Right lobe of liver (tissue), 6 donors: ENCODE measurements around the gene ASCL1. TPM values are rescaled to one million over a fixed set of nuclear protein-coding genes. Genes with fewer than 3 reads are reported as not detected.
A peak's percentile ranks its signal among the peaks of the same experiment; 100 is the strongest.

Experiments used
- ATAC-seq, 4 donors: fragments of 200-7000 bp; cut with Tn5 transposase; one replicate each; pipeline ENCODE4 v1.9.1; 2020; ENCODE audit warnings: mild to moderate bottlenecking in 4 of 4, moderate library complexity in 4 of 4
- DNase-seq, 3 donors: peaks; one replicate each; pipeline ENCODE4 v3.0.0-alpha.2; 2020
- H3K27ac ChIP-seq, 3 donors: fragments of 200-600 bp; one replicate each; pipeline ENCODE4 v1.8.0; 2022
- H3K27me3 ChIP-seq, 2 donors: fragments of 200-600 bp; one replicate each; pipeline ENCODE4 v1.8.0; 2022
- H3K36me3 ChIP-seq, 4 donors: fragments of 200-600 bp; sonication (generic) in 1 of 4; one replicate each; pipeline versions ENCODE4 v1.5.1 to v1.8.0; 2017 to 2022; ENCODE audit warnings: control low read depth in 1 of 4
- H3K4me1 ChIP-seq, 4 donors: fragments of 200-600 bp; sonication (generic) in 1 of 4; one replicate each; pipeline versions ENCODE4 v1.5.1 to v1.8.0; 2017 to 2022; ENCODE audit warnings: control low read depth in 1 of 4
- H3K4me3 ChIP-seq, 3 donors: fragments of 200-600 bp; one replicate each; pipeline ENCODE4 v1.8.0; 2022
- H3K9me3 ChIP-seq, 4 donors: fragments of 200-600 bp; sonication (generic) in 1 of 4; one replicate each; pipeline versions ENCODE4 v1.5.1 to v1.8.0; 2017 to 2022; ENCODE audit warnings: control low read depth in 1 of 4
- CTCF ChIP-seq, 4 donors: fragments of 200-600 bp in 3 of 4; fragments of 450-650 bp in 1 of 4; IDR thresholded peaks; one replicate each; pipeline versions ENCODE4 v1.5.1 to v1.8.0; 2016 to 2022; ENCODE audit warnings: antibody characterized with exemption in 4 of 4, mild to moderate bottlenecking in 2 of 4
- POLR2A ChIP-seq: fragments of 450-650 bp; IDR thresholded peaks from one replicate; pipeline ENCODE4 v1.6.1; 2017; ENCODE audit warnings: antibody characterized with exemption, mild to moderate bottlenecking
- WGBS: methylation state at CpG from one replicate; pipeline ENCODE4 v1.1.6; 2018; ENCODE audit warnings: low coverage, low lambda C conversion rate; ENCODE audit not compliant: insufficient coverage; ENCODE audit errors: missing lambda C conversion rate; 5-methylcytosine and 5-hydroxymethylcytosine counted together
- intact Hi-C, 2 donors: fragments of 100-400 bp; cut with DNase I; formaldehyde crosslinking; loops; one replicate each; pipeline versions ENCODE4 v1.11.2 to v1.14.1; 2022
- total RNA-seq, 6 experiments: library from RNA; depleted of rRNA in 2 of 6; stranded (reverse); fragments of >200 nt in 2 of 6; fragmentation: NEBNext Ultra II Directional in 3 of 6; extraction: Animal tissue kit (Norgen Biotek cat#: 25700) in 3 of 6; gene quantifications; one replicate each; pipeline versions ENCODE4 v1.1.0 to v1.2.4, GENCODE V29; 2016 to 2023
- donor health status: DM: no; HTN: yes; CAD: no.
- donor health status: DM: no; HTN: no; CAD: no.
- donor health status: DM: no; HTN: no; CAD: no.
- donor health status: DM: no; HTN: yes; CAD: no.
- donor health status: DM: no; HTN: yes; CAD: no.

ASCL1 gene
- total RNA-seq, 6 experiments from 2014 or later, result 0.18 to 1.6 (median 0.33) TPM

GRCh38 chr12:102963796-102964195 lies 6.3 kb downstream of the ASCL1 start:
- Histone ChIP-seq H3K4me3 (no peak overlapping the region), H3K4me1 (peaks cover 0 to 6% (median under 1%) of the 10 kb centered on the region in 4 donors), H3K27ac (no peak overlapping the region), H3K9me3 (no peaks in the 10 kb centered on the region), H3K27me3 (peaks cover 0 to 5% of the 10 kb centered on the region in 2 donors), H3K36me3 (no peaks in the 10 kb centered on the region)
- no peak for DNase-seq
- ATAC-seq, result no peak
- intact Hi-C loops, result no loop called here
- TF ChIP-seq CTCF (IDR thresholded peaks at IDR 0.05) (no peak), POLR2A (no peak)
- 57% methylated on average over 4 of the region's 4 CpGs for WGBS

GRCh38 chr12:102964872-102965271 lies 7.4 kb downstream of the ASCL1 start:
- H3K9me3 ChIP-seq, result no peaks in the 10 kb centered on the region
- ATAC-seq, result peak; percentile 58 to 93 (median 87)
- no peaks in the 10 kb centered on the region for H3K36me3 ChIP-seq
- H3K27me3 ChIP-seq, result peaks cover 0 to 5% of the 10 kb centered on the region in 2 donors
- TF ChIP-seq CTCF (IDR thresholded peaks at IDR 0.05), result no peak
- TF ChIP-seq POLR2A, result no peak
- intact Hi-C loops, result no loop called here
- DNase-seq, result peak in 1 of 3 donors; percentile 73
- H3K4me1 ChIP-seq, result peaks cover 0 to 6% (median 0%) of the 10 kb centered on the region in 4 donors
- 7% methylated on average over 21 of the region's 21 CpGs for WGBS
- peak overlapping the region in 2 of 3 donors; percentile 14 to 40 for H3K4me3 ChIP-seq
- no peak overlapping the region for H3K27ac ChIP-seq

GRCh38 chr12:102965281-102966155 lies 8.0 kb downstream of the ASCL1 start:
- peaks cover 0 to 6% (median 0%) of the 10 kb centered on the region in 4 donors for H3K4me1 ChIP-seq
- DNase-seq, result no peak
- ATAC-seq, result peak in 3 of 4 donors; percentile 43 to 51 (median 47)
- peak overlapping the region in 2 of 3 donors; percentile 14 to 40 for H3K4me3 ChIP-seq
- TF ChIP-seq POLR2A (no peak), CTCF (IDR thresholded peaks at IDR 0.05) (no peak)
- no peak overlapping the region for H3K27ac ChIP-seq
- no peaks in the 10 kb centered on the region for H3K9me3 ChIP-seq
- H3K27me3 ChIP-seq, result peaks cover 0 to 5% of the 10 kb centered on the region in 2 donors
- intact Hi-C loops, result no loop called here
- WGBS, result 3% methylated on average over 26 of the region's 38 CpGs
- H3K36me3 ChIP-seq, result no peaks in the 10 kb centered on the region

GRCh38 chr12:102966200-102966863 lies 8.9 kb downstream of the ASCL1 start:
- Histone ChIP-seq H3K27ac (no peak overlapping the region), H3K36me3 (no peaks in the 10 kb centered on the region), H3K27me3 (peaks cover 0 to 5% of the 10 kb centered on the region in 2 donors), H3K4me1 (peaks cover 0 to 9% (median 0%) of the 10 kb centered on the region in 4 donors), H3K9me3 (no peaks in the 10 kb centered on the region), H3K4me3 (no peak overlapping the region)
- no peak for DNase-seq
- WGBS, result 47% methylated on average over 11 of the region's 12 CpGs
- intact Hi-C loops, result no loop called here
- TF ChIP-seq CTCF (IDR thresholded peaks at IDR 0.05) (no peak), POLR2A (no peak)
- ATAC-seq, result no peak
